SHP77 (cell line): ENCODE measurements around the gene CTCFL.
"Not testable (repeated sequence)": the region's sequence is repeated elsewhere in the genome, so short reads cannot be mapped to it uniquely, and the experiment has no call there.

Experiments
- DNase-seq, 2 experiments: peaks; one replicate each; lab custom pipeline; 2025; lab: John Stamatoyannopoulos, UW

The CTCFL gene

DNA sequence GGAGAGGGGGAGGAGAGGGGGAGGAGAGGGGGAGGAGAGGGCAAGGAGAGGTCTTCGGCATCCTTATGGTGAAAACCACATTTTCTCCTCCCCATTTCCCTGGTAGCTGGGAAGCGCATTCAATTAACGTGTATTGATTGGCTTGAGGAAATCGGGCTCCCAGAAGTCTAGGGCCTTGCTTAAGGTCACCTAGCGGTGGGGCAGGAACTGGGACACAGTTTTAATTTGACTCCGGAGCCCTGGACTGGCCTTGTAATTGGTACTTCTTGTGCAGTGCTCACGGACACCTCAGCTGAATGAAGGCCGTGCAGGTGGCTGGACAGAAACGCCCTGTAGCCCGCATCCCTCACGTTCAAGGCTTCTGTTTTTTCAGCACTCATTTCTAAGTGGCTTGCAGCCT, 42.8 kb downstream of the CTCFL start:
- DNase-seq = no peak

DNA sequence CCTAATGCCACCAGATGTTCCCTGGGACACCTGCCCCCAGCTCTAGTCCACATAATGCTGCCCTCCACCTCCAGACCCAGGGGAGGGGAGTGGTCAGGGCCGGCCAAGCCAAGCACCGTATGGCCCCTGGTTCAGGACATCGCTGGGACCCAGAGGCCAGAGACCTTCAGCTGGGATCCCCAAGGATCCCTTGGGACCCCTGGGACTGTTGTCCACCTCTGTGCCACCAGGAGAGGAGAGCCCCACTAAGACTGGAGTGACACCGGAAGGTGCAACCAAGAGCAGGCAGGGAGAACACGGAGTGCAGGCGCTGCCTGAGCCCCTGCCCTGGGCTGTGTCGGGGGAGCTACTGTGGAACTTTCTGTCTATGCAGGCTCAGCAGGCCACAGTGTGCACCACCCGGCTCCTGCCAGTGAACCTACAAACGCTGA, 43.6 kb downstream of the CTCFL start:
- no peak for DNase-seq

DNA sequence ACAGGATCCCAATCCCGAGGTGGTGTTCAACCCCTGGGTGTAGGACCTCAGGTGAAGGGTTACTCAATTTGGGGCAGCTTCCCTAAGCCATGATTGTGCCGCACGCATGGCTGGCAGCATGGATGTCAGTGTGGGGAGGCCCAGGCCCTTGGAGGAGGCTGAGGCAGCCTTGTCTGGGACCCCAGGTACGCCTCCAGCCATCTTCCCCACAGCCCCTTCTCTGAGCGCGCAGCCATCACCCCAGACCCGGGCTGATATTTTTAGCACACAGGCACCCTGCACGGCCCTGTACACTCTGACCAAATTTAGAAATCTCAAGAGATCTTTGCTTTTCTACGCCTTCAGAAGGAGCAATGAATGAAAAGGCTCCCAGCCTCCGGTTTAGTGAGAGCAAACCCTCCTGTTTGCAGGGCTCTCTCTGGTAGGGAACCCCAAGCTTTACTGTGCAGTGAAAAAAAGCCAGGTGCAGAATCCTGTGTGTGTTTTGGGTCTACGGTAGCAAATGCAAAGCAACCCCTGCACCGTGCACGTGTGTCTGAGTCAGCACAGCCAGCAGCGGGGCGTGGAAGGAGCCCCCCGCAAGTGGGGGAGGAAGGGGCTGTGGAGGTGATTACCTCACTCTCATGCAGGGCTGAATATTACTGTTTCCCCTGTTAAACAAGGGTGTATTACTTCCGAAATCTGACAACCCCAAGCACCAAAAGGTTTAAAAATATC, 44.3 kb downstream of the CTCFL start:
- DNase-seq = no peak

DNA sequence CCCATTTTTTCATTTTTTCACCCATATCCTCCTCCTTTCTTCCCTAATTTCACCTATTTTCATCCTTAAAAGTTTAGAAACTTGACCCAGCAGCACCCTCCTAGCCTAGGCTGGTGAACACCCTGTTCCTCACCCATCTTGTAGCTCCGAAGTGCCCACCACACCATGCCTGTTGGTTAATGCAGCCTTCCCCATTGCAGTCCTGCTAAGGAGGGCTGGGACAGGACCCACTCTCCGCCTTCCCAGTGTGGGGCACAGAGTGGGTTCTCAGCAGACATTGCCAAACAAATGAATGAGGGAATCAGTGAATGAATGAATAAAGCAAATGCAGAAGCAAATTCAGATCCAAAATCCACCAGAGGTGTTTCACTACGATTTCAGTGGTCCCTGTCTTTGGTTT, 45.7 kb downstream of the CTCFL start:
- no peak for DNase-seq

DNA sequence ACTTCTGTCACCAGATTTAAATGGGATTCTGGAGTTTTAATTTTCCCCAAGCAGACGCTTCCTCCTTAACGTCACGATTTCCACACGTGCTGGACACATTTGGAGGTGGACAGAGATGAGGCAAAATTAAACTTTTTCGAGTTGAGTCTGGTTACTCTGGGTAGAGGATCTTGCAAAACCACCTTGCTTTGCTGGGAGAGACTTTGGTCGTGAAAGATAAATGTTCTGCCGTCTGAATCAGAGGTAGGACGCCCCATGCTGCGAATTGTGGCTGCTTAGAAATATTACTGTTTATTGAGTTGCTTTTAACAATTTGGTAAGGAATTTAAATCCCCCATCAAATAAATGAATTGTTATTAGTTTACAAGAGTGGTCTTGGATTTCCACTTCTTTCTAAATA, 46.8 kb downstream of the CTCFL start:
- no peak for DNase-seq

DNA sequence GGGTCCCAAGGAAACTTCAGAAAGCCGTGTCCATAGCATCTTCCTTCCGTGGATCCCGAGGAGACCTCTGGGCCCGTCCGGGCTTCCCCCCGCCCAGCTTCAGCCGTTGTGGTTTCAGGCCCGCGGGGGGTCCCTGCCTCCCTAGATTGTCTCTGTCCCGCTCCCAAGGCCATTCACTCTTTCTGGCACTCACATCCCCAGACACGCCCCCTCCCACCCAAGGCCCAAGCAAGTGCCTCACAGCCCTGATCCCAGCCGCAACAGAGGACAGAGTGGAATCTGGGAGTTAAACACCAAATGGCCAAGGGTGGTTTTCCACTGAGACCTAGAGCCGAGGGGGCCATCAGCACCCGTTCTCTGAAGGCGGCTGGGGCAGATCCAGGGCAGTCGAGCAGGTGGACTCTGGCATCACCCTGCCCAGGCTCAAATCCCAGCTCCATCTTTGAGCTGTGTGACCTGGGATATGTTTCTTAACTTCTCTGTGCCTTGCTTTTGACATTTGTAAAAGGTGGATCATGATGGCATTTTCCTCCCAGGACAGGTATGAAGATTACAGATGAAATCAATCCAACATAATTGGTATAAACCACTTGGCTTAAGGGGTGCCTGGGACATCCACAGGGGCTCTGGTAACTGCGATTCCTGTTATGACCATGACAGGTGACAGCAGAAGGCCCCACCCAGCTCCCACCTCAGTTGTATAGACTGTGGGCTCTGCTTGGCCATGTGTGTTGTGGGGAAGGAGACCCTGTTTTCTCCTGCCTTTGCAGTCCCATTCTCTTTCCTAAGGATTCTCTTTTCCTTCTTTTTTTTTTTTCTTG, 48.1 kb downstream of the CTCFL start:
- no peak for DNase-seq

DNA sequence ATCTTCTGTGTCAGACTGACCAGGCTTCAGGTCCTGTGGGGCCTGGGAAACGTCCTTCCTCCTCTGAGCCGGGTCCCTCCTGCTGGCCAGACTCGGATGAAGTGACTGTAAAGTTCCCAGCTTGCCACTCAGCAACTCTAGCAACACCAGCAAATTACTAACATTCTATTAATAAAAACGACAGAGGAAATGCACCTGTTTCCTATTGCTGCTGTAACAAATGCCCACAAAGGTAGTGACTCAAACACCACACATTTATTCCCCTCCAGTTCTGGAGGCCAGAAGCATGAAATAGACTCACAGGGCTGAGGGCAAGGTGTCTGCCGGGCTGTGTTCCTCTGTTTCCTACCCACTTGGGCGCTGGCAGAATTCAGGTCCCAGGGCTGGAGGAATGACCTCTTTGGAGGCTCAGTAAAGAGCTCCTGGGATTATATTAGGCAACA, 48.8 kb downstream of the CTCFL start:
- DNase-seq = no peak

DNA sequence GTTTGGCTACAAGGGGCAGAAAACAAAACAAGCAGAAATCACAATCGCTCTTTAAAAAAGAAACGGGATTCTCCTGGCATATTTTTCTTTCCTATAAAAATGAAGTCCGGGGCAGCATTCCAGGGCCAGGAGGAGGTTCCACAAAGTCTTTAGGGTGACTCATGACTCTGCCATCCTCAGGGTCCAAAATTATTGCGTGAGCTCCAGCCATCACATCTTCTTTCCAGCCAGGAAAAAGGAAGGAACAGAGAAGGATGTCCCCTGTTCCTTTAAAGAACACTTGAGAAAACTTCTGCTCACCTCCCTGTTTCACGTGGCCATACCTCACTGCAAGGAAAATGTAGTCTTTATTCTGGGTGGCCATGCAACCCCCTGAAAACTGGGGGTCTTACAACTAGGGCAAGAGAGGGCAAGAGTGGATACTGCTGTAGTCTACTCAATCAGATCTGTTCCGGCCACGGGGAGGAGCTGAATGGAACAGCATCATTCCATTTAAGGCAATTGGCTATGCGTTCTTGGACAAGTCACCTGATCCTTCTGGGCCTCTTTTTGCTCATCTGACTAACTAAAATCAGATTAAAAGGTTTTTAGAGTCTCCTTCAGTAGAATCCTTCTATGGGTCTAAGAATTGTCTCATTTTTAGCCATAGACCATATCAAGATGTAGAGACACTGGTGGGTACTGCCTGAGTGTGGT, 49.4 kb downstream of the CTCFL start:
- no peak for DNase-seq

DNA sequence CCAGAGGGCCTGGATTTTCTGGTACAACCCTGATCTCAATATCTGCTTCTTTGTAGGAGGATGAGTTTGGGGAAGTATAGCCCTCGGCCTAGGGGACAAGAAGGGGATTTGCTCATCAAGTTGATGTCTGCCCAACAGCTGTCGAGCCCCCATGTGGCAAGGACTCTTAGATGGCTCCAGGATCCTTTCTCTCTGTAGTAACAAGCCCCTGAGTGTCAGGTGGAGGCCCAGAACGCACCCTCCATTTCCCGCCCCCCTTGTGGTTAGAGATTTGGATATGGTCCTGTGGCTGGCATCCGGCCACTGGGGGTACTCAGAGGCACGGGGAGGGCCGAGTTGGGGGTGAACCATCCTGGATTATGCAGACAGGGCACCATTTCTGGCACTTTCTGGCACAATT, 50.1 kb downstream of the CTCFL start:
- DNase-seq = no peak

DNA sequence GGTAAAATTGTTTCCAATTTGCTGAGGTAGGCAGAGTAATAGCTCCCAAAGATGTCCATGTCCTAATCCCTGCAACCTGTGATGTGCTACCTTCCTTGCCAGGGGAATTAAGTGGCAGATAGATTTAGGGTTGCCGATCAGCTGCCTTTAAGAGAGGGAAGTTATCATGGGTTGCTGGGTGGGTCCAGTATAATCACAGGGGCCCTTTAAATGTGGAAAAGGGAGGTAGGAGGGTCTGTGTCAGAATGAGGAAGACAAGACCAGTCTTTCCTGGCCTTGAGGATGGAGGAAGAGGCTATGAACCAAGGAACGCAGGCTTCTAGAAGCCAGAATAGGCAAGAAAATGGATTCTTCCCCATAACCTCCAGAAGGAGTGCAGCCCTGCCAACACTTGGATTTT, 50.7 kb downstream of the CTCFL start:
- DNase-seq = no peak

DNA sequence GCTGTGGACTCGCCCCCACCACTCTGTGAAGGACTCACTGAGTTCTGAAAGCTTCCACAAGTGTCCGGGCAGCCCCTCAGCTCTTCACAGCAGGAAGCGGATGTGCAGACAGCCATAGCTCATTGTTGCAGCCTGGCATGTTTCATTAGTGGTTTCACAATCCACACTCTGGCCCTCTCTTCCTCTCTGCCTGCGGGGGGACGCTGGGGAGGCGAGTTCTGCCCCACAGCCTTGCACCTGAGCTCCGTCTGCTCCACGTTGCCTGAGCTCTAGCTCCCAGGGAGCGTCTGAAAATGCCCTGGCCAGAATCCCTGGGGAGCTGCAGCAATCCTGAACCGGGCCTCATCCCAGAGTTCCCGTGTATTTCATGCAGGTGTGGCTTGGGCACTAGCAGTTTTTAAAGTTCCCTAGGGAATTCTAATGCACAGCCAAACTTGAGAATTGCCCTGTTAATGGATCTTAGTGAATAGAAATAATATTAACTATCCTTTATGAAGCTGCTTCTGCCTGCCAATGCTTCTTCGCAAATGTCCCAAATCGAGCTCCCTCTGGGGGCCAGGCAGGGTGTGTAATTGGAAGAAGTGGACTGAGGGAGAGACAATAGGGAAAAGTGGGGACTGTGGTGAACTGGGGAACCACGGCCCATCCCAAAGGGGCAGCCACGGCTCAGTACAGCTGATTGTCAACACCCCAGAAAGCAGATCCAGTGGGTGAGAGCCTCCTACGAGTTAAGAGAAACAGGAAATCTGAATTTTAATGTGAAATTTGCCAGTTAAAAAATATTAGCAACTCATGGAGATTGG, 51.5 kb downstream of the CTCFL start:
- peak in 1 of 2 experiments; percentile 37 for DNase-seq

DNA sequence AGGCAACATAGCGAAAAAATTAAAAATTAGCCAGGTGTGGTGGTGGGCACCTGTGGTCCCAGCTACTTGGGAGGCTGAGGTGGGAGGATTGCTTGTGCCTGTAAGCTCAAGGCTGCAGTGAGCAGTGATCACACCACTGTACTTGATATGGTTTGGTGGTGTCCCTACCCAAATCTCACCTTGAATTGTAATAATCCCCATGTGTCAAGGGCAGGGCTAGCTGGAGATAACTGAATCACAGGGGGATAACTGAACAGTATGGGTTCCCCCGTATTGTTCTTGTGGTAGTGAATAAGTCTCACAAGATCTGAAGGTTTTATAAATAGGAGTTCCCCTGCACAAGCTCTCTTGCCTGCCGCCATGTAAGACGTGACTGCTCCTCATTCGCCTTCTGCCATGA, 52.5 kb downstream of the CTCFL start:
- not testable (repeated sequence) for DNase-seq

DNA sequence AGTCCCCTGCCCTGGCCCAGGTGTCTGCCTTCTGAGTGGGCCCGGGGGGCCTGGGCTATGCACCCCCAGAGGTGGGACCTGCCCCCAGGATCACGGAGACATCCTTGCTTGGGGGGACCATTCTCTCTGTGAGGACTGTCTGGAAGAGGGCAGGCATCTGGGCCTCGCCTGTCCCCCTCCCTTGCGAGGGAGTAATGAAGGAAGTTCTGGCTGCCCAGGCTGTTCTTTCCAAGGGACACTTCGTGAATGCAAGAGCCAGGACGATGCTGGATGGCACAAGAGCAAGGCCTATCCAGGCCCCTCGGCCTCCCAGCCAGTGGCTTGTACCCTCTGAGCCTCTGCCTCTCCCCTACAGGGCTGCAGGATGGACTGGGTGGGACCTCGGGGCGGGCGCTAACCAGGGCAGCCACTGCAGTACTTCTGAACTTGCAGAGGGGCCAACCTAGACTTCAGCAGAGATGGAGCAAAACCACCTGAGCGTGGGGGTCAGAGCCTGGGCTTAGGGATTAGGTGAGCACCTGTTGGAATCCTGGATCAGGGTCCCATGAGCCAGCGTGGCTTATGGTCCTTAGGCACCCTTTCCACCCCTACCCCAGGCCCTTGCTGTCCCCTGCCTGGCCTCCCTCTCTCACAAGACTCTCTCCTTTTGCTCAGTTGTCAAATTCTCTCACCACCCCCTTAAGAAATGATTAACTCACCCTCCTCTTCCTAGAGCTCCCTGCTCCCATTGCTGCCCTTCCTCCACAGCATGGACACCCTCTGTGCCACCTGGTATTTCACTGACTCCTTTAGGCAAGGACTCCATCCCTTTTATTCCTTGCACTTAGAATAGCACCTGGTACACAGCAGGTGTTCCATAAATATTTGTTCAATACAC, 53.2 kb downstream of the CTCFL start:
- no peak for DNase-seq

DNA sequence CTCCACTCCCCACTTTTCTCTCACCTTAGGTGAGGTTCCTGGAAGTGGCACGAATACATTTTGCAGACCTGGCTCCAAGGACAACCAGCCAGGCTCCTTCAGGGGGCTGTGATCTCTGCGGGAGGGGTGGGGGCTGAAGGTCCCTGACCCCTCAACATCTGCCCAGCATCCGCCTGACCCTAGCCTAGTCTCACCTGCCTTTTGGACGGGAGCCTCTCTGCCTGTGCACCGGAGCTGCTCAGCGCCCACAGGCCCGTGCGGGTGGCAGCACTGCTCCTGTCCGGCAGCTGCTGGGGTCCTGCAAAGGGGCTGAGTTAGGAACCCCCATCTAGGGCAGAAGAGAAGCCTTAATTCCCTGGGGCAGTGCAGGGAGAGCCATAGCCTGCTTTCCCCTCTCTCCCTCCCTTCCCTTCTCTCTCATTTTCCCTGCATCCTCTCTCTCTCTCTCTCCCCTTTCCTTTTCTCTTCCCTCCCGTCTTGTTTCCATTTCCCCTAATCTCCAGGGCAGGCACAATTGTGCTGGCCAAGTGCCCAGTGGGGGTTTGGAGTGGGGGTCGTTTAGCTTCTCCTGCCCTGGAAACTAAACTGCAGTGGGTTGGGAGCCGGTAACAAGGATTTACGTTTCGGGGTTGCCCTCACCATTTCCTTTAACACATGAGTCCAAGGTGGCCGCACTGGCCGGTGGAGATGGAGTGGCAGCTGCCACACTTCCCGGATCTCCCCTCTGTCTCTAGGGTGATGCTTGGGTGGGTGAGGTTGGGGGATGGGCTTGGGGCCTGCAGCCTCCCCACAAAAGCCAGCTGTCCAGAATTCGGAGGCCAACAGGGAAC, 54.1 kb downstream of the CTCFL start:
- no peak for DNase-seq

DNA sequence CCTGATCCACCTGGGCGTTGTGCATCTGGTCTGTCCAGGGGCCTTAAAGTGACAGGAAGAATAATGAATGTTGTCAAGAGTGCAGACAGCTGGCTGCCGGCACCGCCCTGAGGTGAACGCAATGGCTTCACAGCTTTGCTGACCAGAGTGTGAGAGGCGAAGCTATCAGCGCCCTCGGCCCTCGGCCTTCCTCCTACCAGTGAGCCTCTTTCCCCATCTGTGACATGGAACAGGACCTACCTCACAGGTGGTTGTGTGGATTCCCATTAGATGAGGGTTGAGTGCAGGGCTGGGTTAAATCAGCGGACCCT, 54.8 kb downstream of the CTCFL start:
- DNase-seq = peak; percentile 34 to 60

DNA sequence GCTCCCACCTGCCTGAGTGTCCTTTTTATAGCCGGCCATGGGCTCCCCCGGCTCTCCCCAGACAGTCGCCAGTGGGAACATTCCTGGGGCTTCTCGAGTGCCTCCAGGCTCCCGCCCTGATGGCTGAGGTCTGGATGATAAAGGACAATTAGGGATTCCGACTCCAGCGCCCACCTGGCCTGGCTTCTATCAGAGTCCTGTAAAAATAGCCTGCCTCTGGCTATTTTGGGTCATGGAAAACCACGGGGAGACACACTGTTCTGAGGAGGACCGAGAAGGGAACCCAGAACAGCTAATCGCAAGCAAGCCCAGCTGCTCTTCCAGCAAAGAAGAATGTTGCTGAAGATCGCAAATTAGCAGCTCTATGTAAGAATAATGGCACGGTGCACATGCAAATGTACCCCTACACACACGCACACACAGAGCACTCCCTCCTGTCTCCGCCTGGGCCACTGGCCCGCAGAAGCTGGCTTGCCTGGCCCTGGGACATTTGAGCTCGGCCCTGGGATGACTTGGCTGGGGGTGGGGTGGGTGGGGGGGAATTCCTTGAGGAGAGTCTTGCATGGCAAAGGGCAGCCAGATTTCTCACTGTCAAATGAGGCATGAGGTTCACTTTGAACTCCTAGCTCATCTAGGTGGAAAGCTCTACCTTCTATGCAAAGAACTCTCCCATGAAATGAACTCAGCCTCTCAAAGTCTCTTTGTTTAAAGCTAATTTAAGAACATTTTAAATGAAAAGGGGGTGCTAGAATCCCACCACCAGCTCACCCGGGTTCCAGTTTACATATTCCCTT, 55.3 kb downstream of the CTCFL start:
- no peak for DNase-seq

DNA sequence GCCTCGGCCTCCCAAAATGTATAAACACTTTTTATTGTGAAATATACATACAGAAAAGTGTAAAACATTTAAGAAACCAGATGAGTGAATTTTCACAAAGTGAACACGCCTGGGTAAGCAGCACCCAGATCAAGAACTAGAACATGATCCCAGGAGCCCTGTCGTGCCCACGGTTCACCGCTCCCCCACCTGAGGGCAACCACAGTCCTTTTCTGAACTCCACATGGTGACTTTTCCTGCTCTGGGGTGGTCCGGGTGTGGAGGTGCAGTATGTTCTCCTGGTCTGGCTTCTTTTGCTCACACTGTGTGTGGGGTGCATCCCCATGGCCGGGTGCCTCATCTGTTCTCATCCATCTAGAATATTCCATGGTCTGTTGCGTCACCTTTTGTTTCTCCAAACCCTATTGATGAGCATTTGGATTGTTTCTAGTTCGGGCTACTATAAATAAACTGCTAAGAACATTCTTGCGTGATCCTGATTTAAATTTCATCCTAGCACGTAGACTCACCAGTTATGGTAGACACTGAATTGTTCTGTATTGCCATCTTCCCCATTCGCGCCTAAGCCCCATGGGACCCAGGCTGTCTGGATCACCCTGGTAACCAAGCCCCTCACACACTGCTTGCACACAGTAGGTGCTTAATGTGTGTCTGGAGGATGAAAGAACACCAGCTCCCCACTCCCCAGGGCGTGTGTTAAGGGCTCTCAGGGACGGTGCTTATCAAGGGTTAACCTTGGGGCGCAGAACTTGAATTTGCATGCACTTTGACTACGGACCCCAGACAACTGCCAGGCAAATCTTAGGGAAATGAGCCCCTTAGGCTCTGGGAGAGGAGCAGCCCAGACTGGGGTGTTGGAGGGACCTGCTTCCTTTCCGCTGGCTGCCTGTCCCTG, 56.2 kb downstream of the CTCFL start:
- DNase-seq = no peak

DNA sequence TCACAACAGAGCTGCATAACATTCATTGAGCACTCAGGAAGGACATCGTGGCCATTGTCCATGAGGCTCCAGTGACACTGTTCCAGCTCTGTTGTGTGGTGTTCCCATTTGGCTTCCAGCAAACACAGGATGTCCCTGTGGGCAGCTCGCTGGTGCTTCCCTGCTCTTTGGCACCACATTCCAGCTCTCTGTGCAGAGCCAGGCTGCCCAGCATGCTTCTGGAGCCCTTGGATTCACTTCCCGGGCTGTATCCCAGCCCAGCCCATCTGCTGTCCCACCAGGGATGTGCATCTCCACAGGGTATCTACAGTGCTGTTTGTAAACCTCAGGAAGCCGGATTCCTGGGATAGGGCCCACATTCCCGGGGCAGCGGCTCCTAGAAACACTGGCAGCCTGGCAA, 57.2 kb downstream of the CTCFL start:
- no peak for DNase-seq
